Neuronal stem cell (in vitro differentiated cells): ENCODE measurements around the gene CHCHD3.

ENCODE experiments used
- DNase-seq: peaks from one replicate; pipeline ENCODE4 v3.0.0-alpha.2; 2013; ENCODE audit warnings: low spot score
- H2AFZ ChIP-seq: one replicate; pipeline ENCODE4 v1.6.1; 2013; ENCODE audit warnings: mild to moderate bottlenecking, low read length, inconsistent platforms
- H2AK5ac ChIP-seq: 2 replicates; pipeline ENCODE4 v1.6.1; 2013; ENCODE audit warnings: low read depth, mild to moderate bottlenecking, inconsistent platforms, low read length, moderate library complexity, mixed read lengths
- H2BK120ac ChIP-seq: 2 replicates; pipeline ENCODE4 v1.6.1; 2013; ENCODE audit warnings: low read depth, mild to moderate bottlenecking, inconsistent platforms, low read length, moderate library complexity, mixed read lengths
- H2BK12ac ChIP-seq: one replicate; pipeline ENCODE4 v1.6.1; 2013; ENCODE audit warnings: low read length, inconsistent platforms
- H2BK15ac ChIP-seq: 2 replicates; pipeline ENCODE4 v1.6.1; 2013; ENCODE audit warnings: mild to moderate bottlenecking, low read length, inconsistent platforms, mixed read lengths
- H2BK5ac ChIP-seq: one replicate; pipeline ENCODE4 v1.6.1; 2013; ENCODE audit warnings: inconsistent platforms, mild to moderate bottlenecking, low read length, moderate library complexity
- H3K14ac ChIP-seq: one replicate; pipeline ENCODE4 v1.6.1; 2013; ENCODE audit warnings: low read length, inconsistent platforms
- H3K18ac ChIP-seq: 2 replicates; pipeline ENCODE4 v1.6.1; 2013; ENCODE audit warnings: low read length, inconsistent platforms
- H3K23ac ChIP-seq: 2 replicates; pipeline ENCODE4 v1.6.1; 2013; ENCODE audit warnings: low read depth, mild to moderate bottlenecking, mixed read lengths, low read length, inconsistent platforms; ENCODE audit not compliant: poor library complexity
- H3K27ac ChIP-seq: replicated peaks from 3 replicates; pipeline ENCODE4 v1.5.1; 2013; ENCODE audit warnings: low read length, inconsistent platforms
- H3K27me3 ChIP-seq, 3 experiments: 2 replicates each; pipeline ENCODE4 v1.6.1; 2013; ENCODE audit warnings: low read length in 3 of 3, mild to moderate bottlenecking in 2 of 3, inconsistent platforms in 1 of 3, low read depth in 1 of 3, mixed read lengths in 1 of 3, moderate library complexity in 1 of 3; ENCODE audit not compliant: control insufficient read depth in 3 of 3, insufficient read depth in 3 of 3
- H3K36me3 ChIP-seq, 2 donors: replicated peaks in 1 of 2; 2 replicates each; pipeline ENCODE4 v1.6.1; 2013; ENCODE audit warnings: low read length in 2 of 2; ENCODE audit not compliant: control insufficient read depth in 2 of 2, insufficient read depth in 2 of 2
- H3K4ac ChIP-seq: 2 replicates; pipeline ENCODE4 v1.6.1; 2013; ENCODE audit warnings: inconsistent platforms, mild to moderate bottlenecking, low read length, moderate library complexity
- H3K4me1 ChIP-seq, 2 donors: 1 replicate in 1 of 2; 2 replicates in 1 of 2; pipeline ENCODE4 v1.6.1; 2013; ENCODE audit warnings: low read length in 2 of 2, low read depth in 1 of 2; ENCODE audit not compliant: control insufficient read depth in 2 of 2, insufficient read depth in 1 of 2
- H3K4me2 ChIP-seq: one replicate; pipeline ENCODE4 v1.6.1; 2013; ENCODE audit warnings: mild to moderate bottlenecking, low read length, inconsistent platforms; ENCODE audit not compliant: insufficient read depth, poor library complexity, severe bottlenecking
- H3K4me3 ChIP-seq, 2 donors: 2 replicates each; pipeline ENCODE4 v1.5.1; 2013; ENCODE audit warnings: low read length in 2 of 2, mild to moderate bottlenecking in 2 of 2, inconsistent platforms in 1 of 2, moderate library complexity in 1 of 2
- H3K79me1 ChIP-seq: one replicate; pipeline ENCODE4 v1.6.1; 2013; ENCODE audit warnings: low read depth, mild to moderate bottlenecking, inconsistent platforms, low read length, moderate library complexity
- H3K9ac ChIP-seq: one replicate; pipeline ENCODE4 v1.6.1; 2013; ENCODE audit warnings: mild to moderate bottlenecking, low read depth, low read length, inconsistent platforms; ENCODE audit not compliant: poor library complexity
- H3K9me3 ChIP-seq, 2 donors: replicated peaks in 1 of 2; 2 replicates each; pipeline versions ENCODE3 to v1.6.1; 2013; ENCODE audit warnings: low read length in 2 of 2, mild to moderate bottlenecking in 2 of 2, inconsistent platforms in 1 of 2, low read depth in 1 of 2, mixed read lengths in 1 of 2, moderate library complexity in 1 of 2; ENCODE audit not compliant: control insufficient read depth in 2 of 2, insufficient read depth in 1 of 2
- H4K8ac ChIP-seq: one replicate; pipeline ENCODE4 v1.6.1; 2013; ENCODE audit warnings: low read depth, mild to moderate bottlenecking, inconsistent platforms, low read length, moderate library complexity
- H4K91ac ChIP-seq: one replicate; pipeline ENCODE4 v1.6.1; 2013; ENCODE audit warnings: low read length, low read depth, mild to moderate bottlenecking, inconsistent platforms; ENCODE audit not compliant: poor library complexity
- WGBS, 2 donors: extraction: QIAGEN DNeasy Blood & Tissue Kit; methylation state at CpG; one replicate each; pipeline ENCODE4 v1.1.7; 2013; ENCODE audit warnings: missing lambda C conversion rate in 2 of 2, mixed read lengths in 1 of 2; ENCODE audit not compliant: insufficient read length in 2 of 2, insufficient replicate concordance in 1 of 2; ENCODE audit errors: extremely low coverage in 2 of 2; 5-methylcytosine and 5-hydroxymethylcytosine counted together

Gene CHCHD3

GRCh38 chr7:133115596-133115995 lies 33.7 kb upstream of the CHCHD3 start:
- Histone ChIP-seq H2BK5ac (no peak overlapping the region), H3K9ac (no peak overlapping the region), H4K91ac (no peak overlapping the region), H3K4me1 (peaks cover 0 to 3% of the 10 kb centered on the region in 2 donors), H3K4ac (no peak overlapping the region), H3K27me3 (no peaks in the 10 kb centered on the region), H3K4me2 (no peak overlapping the region), H3K9me3 (no peaks in the 10 kb centered on the region), H3K27ac (no peak overlapping the region), H2AK5ac (no peak overlapping the region), H3K79me1 (no peaks in the 10 kb centered on the region), H3K18ac (no peak overlapping the region), H2AFZ (no peak overlapping the region), H3K23ac (no peak overlapping the region), H3K36me3 (no peaks in the 10 kb centered on the region), H3K4me3 (no peak overlapping the region), H2BK120ac (no peak overlapping the region), H4K8ac (no peak overlapping the region), H2BK12ac (no peak overlapping the region), H3K14ac (no peak overlapping the region), H2BK15ac (no peak overlapping the region)
- WGBS, 2 donors = no CpG with 5 or more reads among the region's 3 CpGs
- no peak for DNase-seq

- Histone ChIP-seq H2AFZ (no peak overlapping the region), H4K8ac (no peak overlapping the region), H2BK120ac (no peak overlapping the region), H3K23ac (no peak overlapping the region), H3K4me1 (peaks cover 0 to 3% of the 10 kb centered on the region in 2 donors), H3K4ac (no peak overlapping the region), H3K79me1 (no peaks in the 10 kb centered on the region), H2AK5ac (no peak overlapping the region), H3K27ac (no peak overlapping the region), H3K4me3 (no peak overlapping the region), H3K4me2 (no peak overlapping the region), H3K18ac (no peak overlapping the region), H2BK12ac (no peak overlapping the region), H3K36me3 (no peaks in the 10 kb centered on the region), H3K27me3 (no peaks in the 10 kb centered on the region), H3K9ac (no peak overlapping the region), H2BK5ac (no peak overlapping the region), H2BK15ac (no peak overlapping the region), H4K91ac (no peak overlapping the region), H3K9me3 (peaks cover 0 to 6% of the 10 kb centered on the region in 2 donors), H3K14ac (no peak overlapping the region)
- no peak for DNase-seq
- WGBS, 2 donors = no CpG with 5 or more reads among the region's 1 CpG
Observed at GRCh38 chr7:133114519-133114918, 32.6 kb upstream of the CHCHD3 start.

GRCh38 chr7:133112976-133113375 lies 31.1 kb upstream of the CHCHD3 start:
- H3K36me3 ChIP-seq = no peaks in the 10 kb centered on the region
- no peak overlapping the region for H2BK12ac ChIP-seq

GRCh38 chr7:133112335-133112734 lies 30.4 kb upstream of the CHCHD3 start:
- Histone ChIP-seq H2BK12ac (no peak overlapping the region), H3K9me3 (peaks cover 2 to 9% of the 10 kb centered on the region in 2 donors)

More at GRCh38 chr7:133112976-133113375, 31.1 kb upstream of the CHCHD3 start:
- Histone ChIP-seq H2BK5ac (no peak overlapping the region), H3K23ac (no peak overlapping the region), H3K9ac (no peak overlapping the region), H3K14ac (no peak overlapping the region), H3K4me2 (no peak overlapping the region), H3K4me1 (no peaks in the 10 kb centered on the region), H4K91ac (no peak overlapping the region), H2AK5ac (no peak overlapping the region), H3K4ac (no peak overlapping the region), H4K8ac (no peak overlapping the region), H3K27me3 (no peaks in the 10 kb centered on the region), H2BK15ac (no peak overlapping the region), H3K79me1 (no peaks in the 10 kb centered on the region), H3K9me3 (peaks cover 2 to 9% of the 10 kb centered on the region in 2 donors), H3K27ac (no peak overlapping the region), H2BK120ac (no peak overlapping the region), H3K4me3 (no peak overlapping the region), H3K18ac (no peak overlapping the region), H2AFZ (no peak overlapping the region)
- no peak for DNase-seq
- no CpG with 5 or more reads among the region's 2 CpGs for WGBS, 2 donors

More at GRCh38 chr7:133112335-133112734, 30.4 kb upstream of the CHCHD3 start:
- Histone ChIP-seq H4K91ac (no peak overlapping the region), H3K27ac (no peak overlapping the region), H3K36me3 (no peaks in the 10 kb centered on the region), H2BK5ac (no peak overlapping the region), H2BK120ac (no peak overlapping the region), H3K23ac (no peak overlapping the region), H3K14ac (no peak overlapping the region), H2BK15ac (no peak overlapping the region), H4K8ac (no peak overlapping the region), H2AFZ (no peak overlapping the region), H3K4me1 (no peaks in the 10 kb centered on the region), H3K9ac (no peak overlapping the region), H3K4ac (no peak overlapping the region), H3K27me3 (no peaks in the 10 kb centered on the region), H2AK5ac (no peak overlapping the region), H3K4me2 (no peak overlapping the region), H3K4me3 (no peak overlapping the region), H3K18ac (no peak overlapping the region), H3K79me1 (no peaks in the 10 kb centered on the region)
- WGBS, 2 donors = no CpG with 5 or more reads among the region's 3 CpGs
- DNase-seq = no peak
